ENCODE data around the gene IL2RA. TPM values are rescaled to one million over a fixed set of nuclear protein-coding genes. Genes with fewer than 3 reads are reported as not detected.

Gene IL2RA
- total RNA-seq, result not detected in 2 replicates

DNA sequence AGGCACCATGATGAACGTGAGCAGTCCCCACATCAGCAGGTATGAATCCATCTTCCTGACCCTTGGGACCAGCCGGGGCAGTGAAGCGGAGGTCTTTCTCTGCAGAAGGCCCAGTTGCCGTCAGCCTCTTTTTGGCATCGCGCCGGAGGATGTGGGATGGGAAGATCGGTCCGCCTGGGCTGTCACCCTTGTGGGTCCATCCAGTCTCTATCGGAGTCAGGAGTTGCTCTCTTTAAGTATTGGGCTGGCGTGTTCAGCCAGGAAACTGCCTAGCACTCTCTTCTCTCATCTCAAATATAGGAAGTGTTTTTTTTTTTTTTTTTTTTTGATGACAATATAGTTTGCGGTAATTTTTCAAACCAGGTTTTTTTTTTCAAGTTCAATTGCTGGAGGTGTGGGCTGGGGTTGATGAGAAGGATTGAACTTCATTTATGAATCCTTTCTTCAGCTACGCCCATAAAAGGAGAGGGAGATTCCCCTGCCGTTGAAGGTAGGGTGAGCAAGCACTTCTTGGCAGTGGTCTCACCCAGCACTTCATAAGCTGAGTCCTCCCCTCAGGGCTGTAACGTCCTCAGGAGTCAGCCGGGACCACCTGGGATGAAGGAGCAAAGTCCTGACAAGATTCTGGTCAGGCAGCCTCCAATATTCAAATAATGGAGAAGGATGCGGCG lies at the start of gene IL2RA:
Gene IL2RA, minus strand, starts transcription at position 267 of the 671 bp plus-strand sequence. Its CDS starts 216 bp downstream, at position 51.

GRCh38 chr10:6088721-6089333 lies 26.7 kb upstream of the IL2RA start, which contains the start of gene RBM17:
TSS of gene RBM17 (plus strand) at chr10:6089034. CDS start at chr10:6097066, 8,032 bp downstream.

GRCh38 chr10:5977471-5978229 lies 84.5 kb downstream of the IL2RA start, which contains the start of gene IL15RA:
TSS of gene IL15RA (minus strand) at chr10:5977543. CDS start at chr10:5977492, 51 bp downstream.

Small RNA genes lying within 50 kb of the gene (small RNA-seq; reads per million reads assigned to genes)
- gene RF00397, result not detected

Other genes with a start within 250 kb of the IL2RA start
- gene GDI2, start 248.9 kb downstream of the IL2RA start, total RNA-seq, result 385 and 422 TPM in 2 replicates
- gene ANKRD16, start 172.5 kb downstream of the IL2RA start, total RNA-seq, result 7.3 and 7.5 TPM in 2 replicates
- gene FBH1, start 172.1 kb downstream of the IL2RA start, total RNA-seq, result 81.0 and 114 TPM in 2 replicates
- 3.0 and 3.4 TPM in 2 replicates for gene IL15RA, start 84.8 kb downstream of the IL2RA start, total RNA-seq
- gene RBM17, start 26.7 kb upstream of the IL2RA start, total RNA-seq, result 24.3 and 25.1 TPM in 2 replicates
- gene PFKFB3, start 140.6 kb upstream of the IL2RA start, total RNA-seq, result 99.7 and 103 TPM in 2 replicates